NOMO-1 (cell line): ENCODE results near the gene DNASE1.
"Not testable (repeated sequence)": the region's sequence is repeated elsewhere in the genome, so short reads cannot be mapped to it uniquely, and the experiment has no call there.

ENCODE experiments used
- DNase-seq, 2 experiments: peaks; one replicate each; lab custom pipeline; 2025; ENCODE audit not compliant: unreplicated experiment in 2 of 2; lab: John Stamatoyannopoulos, UW

Gene DNASE1, protein sequence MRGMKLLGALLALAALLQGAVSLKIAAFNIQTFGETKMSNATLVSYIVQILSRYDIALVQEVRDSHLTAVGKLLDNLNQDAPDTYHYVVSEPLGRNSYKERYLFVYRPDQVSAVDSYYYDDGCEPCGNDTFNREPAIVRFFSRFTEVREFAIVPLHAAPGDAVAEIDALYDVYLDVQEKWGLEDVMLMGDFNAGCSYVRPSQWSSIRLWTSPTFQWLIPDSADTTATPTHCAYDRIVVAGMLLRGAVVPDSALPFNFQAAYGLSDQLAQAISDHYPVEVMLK

DNA sequence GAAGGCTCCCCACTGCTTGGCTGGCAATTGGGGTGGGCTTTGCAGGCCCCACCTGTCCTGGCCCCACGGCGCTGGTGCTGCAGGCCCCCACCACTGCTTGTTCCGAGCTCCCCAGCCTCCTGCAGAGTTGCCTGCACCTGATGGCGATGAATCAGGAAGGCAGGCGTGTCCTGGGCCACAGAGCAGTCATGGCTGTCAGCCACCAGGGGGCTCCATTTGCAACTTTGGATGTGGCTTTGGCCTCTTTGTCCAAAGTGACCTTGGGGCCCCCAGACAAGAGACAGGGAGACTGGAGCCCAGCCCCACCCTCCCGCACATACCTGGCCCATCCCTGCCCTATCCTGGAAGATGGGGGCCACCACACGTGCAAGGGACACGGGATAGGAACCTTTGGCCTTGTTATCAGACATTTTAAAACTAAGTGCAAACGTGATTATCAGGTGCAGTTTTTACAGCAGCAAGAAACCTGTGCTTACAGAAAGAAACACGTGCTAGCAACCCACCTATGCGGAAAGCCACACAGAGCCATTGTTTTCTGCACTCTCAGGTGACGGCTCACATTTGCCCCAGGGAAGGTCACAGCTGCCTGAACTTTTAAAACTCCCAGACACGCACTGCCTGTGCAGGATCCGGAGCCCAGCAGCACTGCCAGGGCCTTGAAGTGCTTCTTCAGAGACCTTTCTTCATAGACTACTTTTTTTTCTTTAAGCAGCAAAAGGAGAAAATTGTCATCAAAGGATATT is at the start of gene DNASE1:
TSS of gene DNASE1 (plus strand) at position 443 of the 743 bp plus-strand sequence. CDS start 683 bp downstream, outside the sequence.
- peak; percentile 8 to 50 for DNase-seq

DNA sequence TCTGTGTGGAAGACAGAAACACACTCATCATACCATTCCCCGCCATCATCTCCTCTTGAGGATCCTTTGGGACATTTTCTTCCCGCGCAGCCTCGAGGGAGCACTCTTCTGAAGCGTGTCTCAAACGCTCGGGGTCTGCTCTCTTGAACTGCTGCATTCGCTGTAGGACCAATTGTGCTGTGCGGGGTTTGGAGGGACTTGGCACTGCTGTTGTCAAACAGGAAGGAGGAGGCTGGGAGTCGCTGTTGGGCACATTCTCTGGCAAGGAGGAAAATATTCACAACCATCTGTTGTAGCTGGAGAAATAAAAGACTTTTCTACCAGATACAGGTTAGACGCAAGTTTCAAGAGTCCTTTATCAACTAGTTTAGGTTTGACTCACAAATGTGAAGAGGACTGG is 48.0 kb upstream of the DNASE1 start:
- no peak for DNase-seq

DNA sequence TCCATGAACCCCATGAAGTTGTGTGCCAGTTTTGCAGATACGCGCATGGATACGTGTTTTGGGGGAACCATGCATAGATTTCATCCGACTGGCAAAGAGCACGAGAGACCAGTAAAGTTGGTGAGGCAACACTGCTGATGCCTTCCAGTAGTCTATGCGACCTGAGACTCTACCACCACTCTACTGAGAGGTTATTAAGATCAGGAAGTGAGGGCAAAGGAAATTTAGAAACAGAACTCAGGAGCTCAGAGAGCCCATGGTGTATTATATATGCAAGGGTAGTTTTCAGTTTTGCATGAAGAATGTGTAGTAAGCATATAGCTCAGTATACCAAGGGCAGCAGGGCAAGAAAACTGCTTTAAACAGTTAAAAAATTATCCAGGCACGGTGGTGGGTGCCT is 47.3 kb upstream of the DNASE1 start:
- no peak for DNase-seq

DNA sequence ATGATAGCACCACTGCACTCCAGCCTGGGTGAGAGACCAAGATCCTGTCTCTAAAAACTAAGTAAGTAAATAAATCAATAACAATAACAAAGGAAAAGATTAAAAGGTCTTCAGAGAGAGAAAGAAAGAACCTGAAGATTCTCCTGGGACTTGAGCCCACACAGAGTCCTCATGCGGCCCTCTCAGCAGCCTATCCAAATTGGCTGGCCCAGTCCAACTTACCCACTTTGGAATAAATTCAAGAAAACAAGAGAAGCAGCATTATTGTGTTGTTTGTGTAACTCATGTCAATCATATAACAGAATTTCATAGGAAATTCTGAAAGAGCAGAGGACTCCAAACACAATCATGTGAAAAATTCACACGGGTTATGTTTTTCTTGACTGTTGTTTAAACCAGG is 46.9 kb upstream of the DNASE1 start:
- no peak for DNase-seq

DNA sequence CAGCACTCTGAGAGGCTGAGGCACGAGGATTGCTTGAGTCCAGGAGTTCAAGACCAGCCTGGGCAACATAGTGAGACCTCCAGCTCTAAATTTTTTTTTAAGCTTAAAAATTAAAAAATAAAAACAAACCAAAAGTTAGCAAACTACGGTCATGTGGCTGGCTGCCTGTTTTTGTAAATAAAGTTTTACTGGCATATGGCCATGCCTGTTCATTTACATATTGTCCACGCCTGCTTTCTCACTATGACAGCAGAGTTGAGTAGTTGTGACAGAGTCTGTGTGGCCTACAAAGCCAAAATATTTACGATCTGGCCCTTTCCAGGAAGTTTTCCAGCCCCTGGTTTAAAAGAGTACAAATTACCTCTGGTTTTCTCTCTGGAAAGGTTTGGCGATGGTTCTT is 46.4 kb upstream of the DNASE1 start:
- DNase-seq = no peak

DNA sequence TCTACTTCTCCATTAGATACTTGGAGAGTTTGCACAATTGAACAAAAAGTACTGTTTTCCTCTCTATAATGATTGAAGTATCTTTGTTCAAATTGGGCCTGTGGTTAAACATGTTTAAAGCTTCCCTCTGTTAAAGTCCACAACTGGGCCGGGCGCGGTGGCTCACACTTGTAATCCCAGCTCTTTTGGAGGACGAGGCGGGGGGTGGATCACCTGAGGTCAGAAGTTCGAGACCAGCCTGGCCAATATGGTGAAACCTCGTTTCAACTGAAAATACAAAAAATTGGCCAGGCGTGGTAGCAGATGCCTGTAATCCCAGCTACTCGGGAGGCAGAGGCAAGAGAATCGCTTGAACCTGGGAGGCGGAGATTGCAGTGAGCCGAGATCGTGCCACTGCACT is 45.5 kb upstream of the DNASE1 start:
- not testable (repeated sequence) for DNase-seq

DNA sequence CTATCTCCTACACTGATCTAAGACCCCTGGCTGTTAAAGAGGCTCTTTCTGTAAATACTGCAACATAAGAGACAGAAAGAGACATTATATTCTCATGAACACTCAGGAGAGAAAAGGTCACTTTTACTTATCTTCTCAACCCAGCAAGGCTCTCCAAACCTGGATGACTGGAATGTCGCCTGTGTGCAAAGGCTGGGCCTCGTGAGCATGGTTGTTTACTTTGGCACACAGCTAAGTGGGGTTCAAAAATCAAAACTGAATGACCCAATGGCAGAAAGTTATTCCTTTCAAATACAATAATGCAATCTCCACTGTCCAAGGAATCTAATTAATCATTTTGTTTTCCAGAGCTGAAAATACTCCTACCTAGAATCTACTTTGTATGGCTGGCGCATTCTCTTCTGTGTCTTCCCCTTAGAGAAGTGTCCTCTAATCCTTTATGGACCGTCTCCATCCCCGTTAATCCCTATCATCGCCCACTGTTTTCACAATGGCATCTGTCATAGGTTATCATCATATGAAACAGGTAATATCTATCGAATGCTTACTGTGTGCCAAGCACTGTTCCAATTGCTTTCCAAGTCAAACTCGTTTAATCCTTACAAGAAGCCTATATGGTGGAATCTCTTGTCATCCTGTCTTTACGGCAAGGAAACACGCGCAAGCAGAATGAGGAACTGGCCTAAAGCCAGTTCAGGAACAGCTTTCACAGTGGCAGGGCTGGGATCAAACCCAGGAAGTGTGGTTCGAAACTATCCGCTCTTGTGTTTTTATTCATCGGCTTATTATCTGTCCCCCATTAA is 44.4 kb upstream of the DNASE1 start:
- DNase-seq = peak in 1 of 2 experiments; percentile 29

DNA sequence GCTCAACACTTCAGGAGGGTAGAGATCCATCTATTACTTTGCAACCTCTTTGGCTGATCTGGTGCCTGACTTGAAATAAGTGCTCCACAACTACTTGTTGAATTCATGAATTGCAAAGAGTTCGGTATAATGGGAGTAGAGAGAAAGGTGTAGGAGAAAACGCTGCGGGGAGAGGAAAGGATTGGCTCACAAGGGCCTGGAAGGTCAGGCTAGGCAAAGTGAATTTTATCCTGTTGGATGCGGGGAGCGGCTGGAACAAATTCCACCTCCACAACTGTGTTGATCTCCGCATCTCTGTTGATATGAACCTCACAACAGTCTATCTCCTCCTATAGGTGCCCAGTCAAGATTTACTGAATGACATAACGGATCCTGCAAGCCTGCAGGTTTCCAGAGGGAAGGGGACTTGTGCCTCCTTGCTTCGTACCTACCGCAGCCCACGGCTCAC is 43.8 kb upstream of the DNASE1 start:
- no peak for DNase-seq

DNA sequence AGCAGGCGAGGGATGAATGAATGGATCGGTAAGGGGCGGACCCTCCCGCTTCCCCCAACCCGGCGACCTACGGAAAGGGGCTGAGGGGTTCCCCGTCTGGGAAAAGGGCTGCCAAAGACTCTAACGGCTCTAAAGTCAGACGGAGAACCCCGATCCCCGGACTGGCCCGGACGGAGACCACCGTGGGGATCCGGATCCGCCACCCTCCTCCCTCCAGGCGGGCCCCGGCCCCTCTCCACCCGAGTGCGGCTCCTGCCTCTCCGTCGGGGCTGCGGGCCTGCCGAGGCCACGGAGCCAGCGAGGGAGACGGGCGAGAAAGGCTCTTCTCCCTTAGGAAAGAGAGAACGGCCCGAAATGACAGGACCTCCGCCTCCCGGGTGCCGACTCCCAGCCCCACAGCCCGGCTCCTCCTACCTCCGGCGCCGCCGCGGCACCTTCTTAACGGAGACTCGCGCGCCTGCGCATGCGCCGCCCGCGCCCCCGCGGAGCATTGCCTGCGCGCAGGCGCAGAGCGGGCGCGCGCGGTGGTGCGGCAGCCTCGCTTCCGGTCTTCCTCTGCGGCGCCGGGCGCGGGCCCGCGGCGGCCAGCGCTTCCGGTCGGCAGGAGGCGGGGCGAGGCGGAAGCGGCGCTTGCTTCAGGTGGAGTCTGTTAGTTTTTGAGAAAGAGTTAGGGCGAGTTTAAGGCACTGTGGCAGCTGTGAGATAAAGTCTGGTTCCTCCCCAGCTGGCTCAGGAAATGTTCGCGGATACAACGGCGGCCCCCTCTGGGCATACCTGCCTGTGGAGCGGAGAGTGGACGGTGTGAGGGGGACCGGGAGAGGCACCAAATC is 43.1 kb upstream of the DNASE1 start, which contains the start of gene SLX4:
TSS of gene SLX4 (minus strand) at position 461 of the 830 bp plus-strand sequence. CDS start 2,642 bp downstream, outside the sequence.
- peak; percentile 89 to 94 for DNase-seq

DNA sequence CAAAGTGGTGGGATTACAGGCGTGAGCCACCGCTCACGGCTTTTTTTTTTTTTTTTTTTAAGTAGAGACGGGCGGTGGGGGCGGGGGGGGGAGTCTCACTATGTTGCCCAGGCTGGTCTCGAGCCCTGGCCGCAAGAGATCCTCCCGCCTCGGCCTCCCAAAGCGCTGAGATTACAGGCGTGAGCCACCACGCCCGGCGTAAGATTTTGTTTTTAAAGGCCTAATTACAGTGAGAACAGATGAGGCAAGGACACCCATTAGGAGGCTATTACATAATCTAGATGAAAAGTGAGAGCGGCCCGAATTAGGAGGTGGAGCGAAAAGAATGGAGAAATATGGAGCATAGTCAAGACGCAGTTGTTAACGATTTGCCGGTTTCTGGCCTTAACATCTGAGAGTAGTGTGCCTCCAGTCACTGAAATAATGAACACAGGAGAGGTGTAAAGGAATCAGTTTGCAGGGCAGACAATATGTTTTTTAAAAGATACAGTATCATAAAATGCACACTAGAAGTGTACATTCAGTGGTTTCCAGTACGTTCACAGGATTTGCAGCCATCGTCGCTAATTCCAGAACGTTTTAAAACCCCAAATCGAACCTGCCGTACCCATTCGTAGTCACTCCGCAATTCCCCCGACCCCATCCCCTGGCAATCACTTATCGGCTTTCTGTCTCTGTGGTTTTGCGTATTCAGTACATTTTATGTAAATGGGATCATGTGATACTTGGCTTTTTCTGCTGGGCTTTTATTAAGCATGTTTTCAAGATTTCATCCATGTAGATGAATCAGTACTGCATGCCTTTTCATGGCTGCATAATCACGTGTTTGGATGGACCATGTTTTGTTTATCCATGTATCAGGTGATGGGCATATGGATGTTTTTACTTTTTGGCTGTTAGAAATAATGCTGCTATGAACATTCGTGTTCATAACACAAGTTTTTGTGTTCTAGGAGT is 41.7 kb upstream of the DNASE1 start:
- peak; percentile 63 to 76 for DNase-seq

DNA sequence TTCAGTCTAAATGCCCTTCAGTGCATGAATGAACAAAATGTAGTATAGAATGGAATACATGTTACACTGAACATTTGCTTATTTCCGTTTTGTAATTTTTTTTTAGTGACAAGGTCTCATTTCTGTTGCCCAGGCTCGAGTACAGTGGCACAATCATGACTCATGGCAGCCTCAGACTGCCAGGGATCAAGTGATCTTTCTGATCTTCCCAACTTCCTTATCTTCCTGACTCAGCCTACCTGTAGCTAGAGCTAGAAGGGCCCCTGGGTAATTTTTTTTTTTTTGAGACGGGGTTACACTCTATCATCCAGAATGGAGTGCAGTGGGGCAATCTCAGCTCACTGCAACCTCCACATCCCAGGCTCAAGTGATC is 35.7 kb upstream of the DNASE1 start:
- DNase-seq = peak; percentile 17 to 60

DNA sequence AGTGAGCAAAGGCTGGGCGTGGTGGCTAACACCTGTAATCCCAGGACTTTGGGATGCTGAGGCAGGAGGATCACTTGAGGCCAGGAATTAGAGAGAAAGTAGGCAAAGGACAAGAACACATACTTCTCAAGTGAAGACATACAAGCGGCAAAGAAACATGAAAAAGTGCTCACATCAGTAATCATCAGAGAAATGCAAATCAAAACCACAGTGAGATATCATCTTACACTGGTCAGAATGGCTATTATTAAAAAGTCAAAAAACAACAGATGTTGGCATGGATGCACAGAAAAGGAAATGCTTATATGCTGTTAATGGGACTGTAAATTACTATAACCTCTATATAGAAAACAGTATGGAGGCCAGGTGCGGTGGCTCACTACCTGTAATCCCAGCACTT is 30.8 kb upstream of the DNASE1 start:
- DNase-seq = no peak

DNA sequence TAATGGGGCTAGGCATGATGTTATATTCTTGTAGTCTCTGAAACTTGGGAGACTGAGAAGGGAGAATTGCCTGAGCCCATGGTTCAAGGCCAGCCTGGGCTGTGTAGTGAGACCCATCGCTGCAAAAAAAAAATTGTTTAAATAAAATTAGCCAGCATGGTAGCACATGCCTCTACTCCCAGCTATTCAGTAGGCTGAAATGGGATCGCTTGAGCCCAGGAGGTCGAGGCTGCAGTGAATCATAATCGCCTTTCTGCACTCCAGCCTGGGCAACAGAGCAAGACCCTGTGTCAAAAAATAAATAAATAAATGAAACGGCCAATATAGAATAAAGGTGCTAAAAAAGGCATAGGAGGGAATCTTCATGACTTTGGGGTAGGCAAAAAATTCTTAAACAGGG is 29.2 kb upstream of the DNASE1 start:
- no peak for DNase-seq

DNA sequence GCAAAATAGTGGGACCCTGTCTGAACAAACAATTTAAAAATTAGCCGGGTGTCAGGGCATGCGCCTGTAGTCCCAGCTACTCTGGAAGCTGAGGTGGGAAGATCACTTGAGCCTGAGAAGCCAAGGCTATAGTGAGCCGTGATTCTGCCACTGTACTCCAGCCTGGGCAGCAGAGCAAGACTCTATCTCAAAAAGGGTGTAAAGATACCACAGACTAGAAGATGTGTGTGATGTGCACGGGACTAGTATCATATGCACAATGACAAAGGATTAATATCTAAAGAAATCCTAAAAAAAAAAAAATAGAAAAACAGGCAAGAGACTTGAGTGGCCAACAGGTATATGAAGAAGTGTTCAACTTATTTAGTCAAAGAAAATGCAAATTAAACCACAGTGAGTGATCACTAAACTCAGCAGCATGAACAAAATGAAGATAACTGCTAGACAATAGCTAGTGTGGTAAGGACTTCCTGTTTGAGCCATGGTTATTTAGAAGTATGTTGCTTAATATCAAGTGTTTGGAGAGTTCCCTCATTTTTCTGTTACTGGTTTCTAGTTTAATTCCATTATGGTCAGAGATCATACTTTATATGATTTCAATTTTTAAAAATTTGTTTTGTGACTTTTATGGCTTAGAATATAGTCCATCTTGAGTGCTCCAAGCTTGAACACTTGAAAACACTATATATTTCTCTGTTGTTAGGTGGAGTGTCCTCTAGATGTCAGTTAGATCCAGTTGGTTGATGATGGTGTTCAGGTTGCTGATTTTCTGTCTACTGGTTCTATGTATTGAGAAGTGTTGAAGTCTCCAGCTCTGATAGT is 28.4 kb upstream of the DNASE1 start:
- peak; percentile 47 to 94 for DNase-seq

DNA sequence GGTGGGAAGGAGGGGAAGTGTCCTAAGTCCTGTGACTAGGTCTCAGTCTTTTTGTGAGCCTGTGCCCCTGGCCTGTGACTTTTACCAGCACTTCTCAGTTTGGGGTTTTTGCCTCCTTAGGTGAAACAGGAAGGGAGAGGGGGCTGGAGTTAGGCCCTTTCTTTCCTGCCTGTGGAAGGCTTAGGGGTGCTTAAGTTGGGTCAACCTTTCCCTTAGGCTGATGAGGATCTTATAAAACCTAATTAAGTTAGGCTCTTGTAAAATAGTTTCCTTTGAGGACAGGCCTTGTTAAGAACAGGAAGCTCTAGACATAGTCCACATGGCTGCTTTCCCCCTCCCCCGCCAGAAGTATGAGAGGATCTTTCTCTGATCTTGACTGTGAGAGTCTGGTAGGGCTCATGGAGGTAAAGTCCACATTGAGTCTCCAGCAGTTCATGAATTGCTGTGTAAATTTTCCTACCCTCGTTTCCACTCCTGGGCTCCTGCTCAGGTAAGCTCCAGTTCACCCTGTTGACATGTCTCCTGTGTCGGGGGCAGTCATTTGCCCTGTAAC is 17.0 kb upstream of the DNASE1 start:
- DNase-seq = peak; percentile 65 to 75

DNA sequence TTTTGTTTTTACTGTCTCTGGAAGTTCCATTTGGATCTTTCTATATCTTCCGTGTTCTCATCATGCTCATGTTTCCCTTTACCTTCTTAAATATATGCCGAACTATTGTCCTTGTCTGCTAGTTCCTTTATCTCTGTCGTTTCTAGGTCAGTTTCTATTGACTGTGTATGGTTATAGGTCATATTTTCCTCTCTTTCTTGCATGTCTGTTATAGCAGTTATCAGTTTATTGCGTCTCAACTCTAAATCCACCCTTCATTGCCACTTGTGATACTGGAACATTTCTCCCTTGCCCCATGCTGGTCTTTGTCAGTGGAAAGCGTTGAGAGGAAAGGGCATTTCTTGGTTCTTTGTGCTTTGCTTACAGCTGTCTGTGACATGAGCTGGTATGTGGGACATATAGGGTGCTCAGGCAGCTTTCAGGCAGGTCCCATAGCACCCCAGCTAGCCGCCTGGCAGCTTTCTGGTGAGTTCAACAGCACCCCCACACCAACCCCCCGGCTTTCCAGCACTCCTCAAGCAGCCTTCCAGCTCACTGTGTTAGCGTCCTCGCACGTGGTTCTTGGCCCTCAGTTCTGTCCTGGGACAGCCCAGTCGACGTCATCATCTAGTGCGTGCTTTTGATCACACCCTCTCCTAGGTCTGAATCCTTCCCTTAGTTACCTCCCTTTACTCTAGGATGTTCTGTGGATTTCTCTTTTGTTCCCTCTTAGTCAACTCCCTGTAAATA is 15.4 kb upstream of the DNASE1 start:
- DNase-seq = no peak

DNA sequence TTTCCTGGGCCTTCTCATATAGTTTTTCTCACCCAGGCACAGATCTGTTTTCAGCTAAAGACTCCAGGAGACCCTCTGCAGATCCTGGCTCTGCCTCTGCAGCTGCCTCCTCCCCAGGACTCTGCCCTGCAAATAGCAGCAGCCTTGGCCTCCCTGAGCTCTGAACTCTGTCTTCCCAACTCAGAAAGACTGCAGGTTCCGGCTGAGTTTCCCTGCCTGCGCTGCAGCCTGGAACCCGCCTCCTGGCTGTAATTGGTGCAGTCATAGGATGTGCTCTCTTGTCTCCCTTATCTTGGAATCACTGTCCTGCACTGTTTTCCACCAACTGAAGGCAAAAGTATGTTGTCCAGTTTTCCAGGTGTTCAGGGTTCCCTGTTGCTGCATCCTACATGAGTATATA is 14.3 kb upstream of the DNASE1 start:
- no peak for DNase-seq
